GM12878 (cell line): ENCODE measurements around the gene USP17L29.
"Not testable (repeated sequence)": the region's sequence is repeated elsewhere in the genome, so short reads cannot be mapped to it uniquely, and the experiment has no call there.

Experiments
- SP1 ChIP-seq: IDR thresholded peaks from one replicate; pipeline ENCODE4 v1.6.1; 2011; ENCODE audit warnings: low read depth, low read length
- TARDBP ChIP-seq: IDR thresholded peaks from 2 replicates; pipeline ENCODE4 v1.6.1; 2016; ENCODE audit warnings: borderline replicate concordance

GRCh38 chr4:9334358-9334757, 19.1 kb upstream of the USP17L29 start, which contains the start of gene USP17L26:
- TF ChIP-seq TARDBP, SP1: not testable (repeated sequence)
